GM06990 (cell line): ENCODE measurements around the gene PNMA6E.

Experiments
- DNase-seq: peaks from one replicate; pipeline ENCODE4 v3.0.0-alpha.2; 2011; ENCODE audit not compliant: insufficient read length; ENCODE audit errors: extremely low read depth
- H3K27me3 ChIP-seq: replicated peaks from 2 replicates; pipeline ENCODE4 v1.6.0; 2011; ENCODE audit warnings: low read length; ENCODE audit not compliant: control insufficient read depth, insufficient read depth
- H3K36me3 ChIP-seq: 2 replicates; pipeline ENCODE4 v1.5.1; 2011; ENCODE audit warnings: low read length; ENCODE audit not compliant: control insufficient read depth, insufficient read depth
- H3K4me3 ChIP-seq: replicated peaks from 2 replicates; pipeline ENCODE4 v1.5.1; 2011; ENCODE audit warnings: low read depth, mild to moderate bottlenecking, control low read depth, low read length
- TF ChIP-seq, protein P1 (sequence below): IDR thresholded peaks from 2 replicates; pipeline ENCODE4 v1.5.1; 2011; ENCODE audit warnings: low read length, control low read depth, mild to moderate bottlenecking, inconsistent platforms; ENCODE audit not compliant: insufficient read depth, poor library complexity, severe bottlenecking

PNMA6E gene

DNA sequence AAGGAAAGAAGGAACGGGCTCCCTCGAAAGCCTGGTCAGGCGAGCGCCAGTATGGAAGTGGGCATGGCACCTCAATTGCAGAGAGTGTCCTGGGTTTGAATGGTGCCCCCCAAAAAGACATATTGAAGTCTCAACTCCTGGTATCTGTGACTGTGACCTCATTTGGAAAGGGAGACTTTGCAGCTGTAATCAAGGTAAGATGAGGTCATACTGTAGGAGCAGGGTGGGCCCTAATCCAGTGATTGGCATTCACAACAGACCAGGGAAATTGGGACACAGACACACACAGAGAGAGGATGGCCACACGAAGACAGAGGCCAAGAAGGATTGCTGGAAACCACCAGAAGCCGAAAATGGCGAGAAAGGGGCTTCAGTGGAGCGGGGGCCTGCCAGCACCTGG is 16.5 kb upstream of the PNMA6E start:
- DNase-seq = no peak
- TF ChIP-seq, protein P1, sequence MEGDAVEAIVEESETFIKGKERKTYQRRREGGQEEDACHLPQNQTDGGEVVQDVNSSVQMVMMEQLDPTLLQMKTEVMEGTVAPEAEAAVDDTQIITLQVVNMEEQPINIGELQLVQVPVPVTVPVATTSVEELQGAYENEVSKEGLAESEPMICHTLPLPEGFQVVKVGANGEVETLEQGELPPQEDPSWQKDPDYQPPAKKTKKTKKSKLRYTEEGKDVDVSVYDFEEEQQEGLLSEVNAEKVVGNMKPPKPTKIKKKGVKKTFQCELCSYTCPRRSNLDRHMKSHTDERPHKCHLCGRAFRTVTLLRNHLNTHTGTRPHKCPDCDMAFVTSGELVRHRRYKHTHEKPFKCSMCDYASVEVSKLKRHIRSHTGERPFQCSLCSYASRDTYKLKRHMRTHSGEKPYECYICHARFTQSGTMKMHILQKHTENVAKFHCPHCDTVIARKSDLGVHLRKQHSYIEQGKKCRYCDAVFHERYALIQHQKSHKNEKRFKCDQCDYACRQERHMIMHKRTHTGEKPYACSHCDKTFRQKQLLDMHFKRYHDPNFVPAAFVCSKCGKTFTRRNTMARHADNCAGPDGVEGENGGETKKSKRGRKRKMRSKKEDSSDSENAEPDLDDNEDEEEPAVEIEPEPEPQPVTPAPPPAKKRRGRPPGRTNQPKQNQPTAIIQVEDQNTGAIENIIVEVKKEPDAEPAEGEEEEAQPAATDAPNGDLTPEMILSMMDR = no peak
- H3K4me3 ChIP-seq = no peak overlapping the region
- H3K36me3 ChIP-seq = no peaks in the 10 kb centered on the region; the same call in none of the 2 replicates
- H3K27me3 ChIP-seq = no peaks in the 10 kb centered on the region

DNA sequence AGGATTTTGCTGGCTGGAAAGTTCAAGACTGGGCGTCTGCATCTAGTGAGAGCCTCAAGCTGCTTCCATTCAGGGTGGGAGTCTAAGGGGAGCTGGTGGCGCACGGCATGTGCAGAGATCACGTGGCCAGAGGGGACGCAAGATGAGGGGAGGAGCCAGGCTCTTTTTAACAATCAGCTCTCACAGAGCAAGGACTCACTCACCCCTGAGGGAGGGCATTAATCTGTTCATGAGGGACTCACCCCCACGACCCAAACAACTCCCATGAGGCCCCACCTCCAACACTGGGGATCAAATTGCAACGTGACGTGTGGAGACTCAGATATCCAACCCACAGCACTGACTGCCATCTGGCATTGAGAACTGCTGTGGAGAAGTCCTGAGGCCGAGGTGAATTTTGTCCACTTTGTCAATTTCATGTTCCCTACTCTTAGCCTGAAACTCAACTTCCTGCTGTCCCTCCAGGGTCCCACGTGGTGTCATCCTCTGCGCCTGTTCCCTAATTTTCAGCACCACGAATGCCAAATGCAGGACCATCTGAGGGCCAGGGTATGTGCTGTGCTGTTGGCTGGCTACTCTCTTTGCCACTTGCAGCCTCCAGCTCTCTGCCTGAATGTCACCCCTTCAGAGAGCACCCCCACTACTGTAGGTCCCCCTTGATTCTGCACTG is 15.8 kb upstream of the PNMA6E start:
- TF ChIP-seq, protein P1 = no peak
- H3K27me3 ChIP-seq = no peaks in the 10 kb centered on the region
- no peak for DNase-seq

DNA sequence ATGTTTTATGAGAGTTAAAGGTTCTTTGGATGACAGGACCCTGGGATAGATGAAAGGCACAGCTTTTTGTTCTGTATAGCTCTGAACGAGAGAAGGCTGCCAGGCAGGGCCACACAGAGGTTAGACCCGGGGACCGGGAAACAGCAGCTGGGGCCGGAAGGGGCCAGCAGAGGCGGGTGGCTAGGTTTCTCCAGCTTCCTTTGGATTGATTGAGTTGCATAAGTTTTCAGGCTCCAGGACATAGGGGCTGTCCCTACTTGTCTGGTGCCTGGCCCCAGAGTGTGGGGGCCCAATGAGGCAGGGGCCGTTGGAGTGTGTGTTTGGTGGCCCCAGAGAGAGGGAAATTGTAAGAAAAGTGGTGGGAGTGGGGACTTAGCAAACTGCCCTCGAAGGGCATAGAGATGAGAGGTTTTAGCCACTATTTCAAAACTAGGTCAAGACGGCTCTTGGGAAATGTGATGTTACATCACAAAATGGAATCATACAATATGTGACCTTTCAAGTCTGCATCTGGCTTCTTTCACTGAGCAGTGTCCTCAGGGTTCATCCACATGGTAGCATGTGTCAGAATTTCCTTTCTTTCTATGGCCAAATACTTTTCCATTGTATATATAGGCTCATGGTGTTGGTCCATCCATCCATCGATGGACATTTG is 13.8 kb upstream of the PNMA6E start:
- TF ChIP-seq, protein P1 = no peak
- DNase-seq = no peak
- Histone ChIP-seq H3K36me3 (no peaks in the 10 kb centered on the region), H3K27me3 (no peaks in the 10 kb centered on the region), H3K4me3 (no peak overlapping the region)

More for the DNA sequence above, 15.8 kb upstream of the PNMA6E start:
- Histone ChIP-seq H3K36me3 (no peaks in the 10 kb centered on the region; the same call in none of the 2 replicates), H3K4me3 (no peak overlapping the region)

GRCh38 chrX:153413731-153414130 is 12.6 kb upstream of the PNMA6E start:
- TF ChIP-seq, protein P1 = no peak
- Histone ChIP-seq H3K36me3 (no peaks in the 10 kb centered on the region), H3K4me3 (no peak overlapping the region), H3K27me3 (no peaks in the 10 kb centered on the region)
- no peak for DNase-seq

DNA sequence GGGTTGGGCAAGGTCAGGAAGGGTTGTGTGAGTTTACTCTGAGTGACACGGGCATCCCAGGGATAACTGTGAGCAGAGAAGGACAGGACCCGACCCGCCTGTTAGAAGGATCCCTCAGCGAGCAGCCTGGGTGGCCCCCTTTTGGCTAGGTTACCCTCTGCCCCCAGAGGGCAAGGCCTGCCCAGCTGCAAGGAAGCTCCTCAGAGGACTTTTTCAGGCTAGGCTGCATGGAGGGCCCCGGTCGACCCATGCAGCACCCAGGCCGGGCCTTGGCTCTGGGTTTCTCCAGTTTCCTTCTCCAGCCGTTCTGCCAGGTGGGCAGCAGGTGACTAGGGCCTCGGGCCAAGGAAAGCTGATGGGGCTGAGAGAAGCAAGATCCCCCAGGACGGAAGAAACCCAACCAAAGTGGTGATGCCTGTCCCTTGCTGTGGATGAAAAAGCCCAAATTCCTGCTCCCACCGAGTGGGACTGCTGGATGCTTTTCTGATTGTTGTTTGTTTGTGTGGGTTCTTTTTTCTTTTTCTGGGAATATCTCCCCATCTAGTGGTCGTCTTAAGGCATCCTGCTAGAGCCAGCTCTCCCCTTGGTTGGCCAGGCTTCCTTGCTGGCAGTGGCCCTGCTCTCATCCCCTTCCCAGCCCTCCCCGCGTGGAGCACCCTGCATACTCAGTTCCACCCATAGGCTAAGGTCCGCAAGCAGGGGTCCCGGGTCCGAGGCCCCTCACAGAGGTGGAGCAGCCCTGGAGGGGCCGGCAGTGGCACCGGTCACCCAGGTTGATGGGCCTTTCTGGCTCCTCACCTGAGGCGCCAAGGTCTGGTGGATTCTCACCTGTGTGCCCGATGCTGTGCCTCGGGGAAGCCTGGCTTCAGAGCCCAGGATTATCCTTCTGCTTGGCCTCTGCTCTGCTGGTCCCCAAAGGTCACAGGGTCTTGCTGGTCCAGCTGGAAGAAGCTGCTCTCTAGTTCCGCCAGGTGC is 11.9 kb upstream of the PNMA6E start:
- TF ChIP-seq, protein P1 = no peak
- Histone ChIP-seq H3K27me3 (no peaks in the 10 kb centered on the region), H3K4me3 (no peak overlapping the region), H3K36me3 (no peaks in the 10 kb centered on the region)
- no peak for DNase-seq
